Loucy (cell line): Measurements from ENCODE around the gene GAPDH.

Source experiments
- H2AFZ ChIP-seq: fragments of 200-600 bp; sonication (generic); 2 replicates; pipeline ENCODE4 v1.6.0; 2016; ENCODE audit warnings: antibody characterized with exemption, mild to moderate bottlenecking, low read length, moderate library complexity
- H3F3A ChIP-seq: fragments of 200-600 bp; 2 replicates; pipeline ENCODE4 v1.6.0; 2016; ENCODE audit warnings: antibody characterized with exemption, low read depth, mild to moderate bottlenecking
- H3K27me3 ChIP-seq: fragments of 200-600 bp; sonication (generic); 2 replicates; pipeline ENCODE4 v1.6.1; 2014; ENCODE audit warnings: low read length, mild to moderate bottlenecking; ENCODE audit not compliant: insufficient read depth, poor library complexity, severe bottlenecking
- H3K36me3 ChIP-seq: fragments of 200-600 bp; sonication (generic); 2 replicates; pipeline ENCODE4 v1.6.1; 2016; ENCODE audit warnings: low read length; ENCODE audit not compliant: insufficient read depth
- H3K4me1 ChIP-seq: fragments of 200-600 bp; sonication (generic); 2 replicates; pipeline ENCODE4 v1.5.1; 2014; ENCODE audit warnings: low read length, mild to moderate bottlenecking; ENCODE audit not compliant: insufficient read depth, poor library complexity, severe bottlenecking
- H3K4me2 ChIP-seq: fragments of 200-600 bp; sonication (generic); 2 replicates; pipeline ENCODE4 v1.6.0; 2014; ENCODE audit warnings: antibody characterized with exemption, low read length, low read depth, mild to moderate bottlenecking; ENCODE audit not compliant: poor library complexity, severe bottlenecking
- H3K4me3 ChIP-seq: fragments of 200-600 bp; sonication (generic); 2 replicates; pipeline ENCODE4 v1.5.1; 2014; ENCODE audit warnings: low read length, mild to moderate bottlenecking, mixed read lengths; ENCODE audit not compliant: poor library complexity, severe bottlenecking
- H3K79me2 ChIP-seq: fragments of 200-600 bp; sonication (generic); 2 replicates; pipeline ENCODE4 v1.6.1; 2014; ENCODE audit warnings: low read length; ENCODE audit not compliant: insufficient read depth
- H3K9ac ChIP-seq: fragments of 200-600 bp; sonication (generic); 2 replicates; pipeline ENCODE4 v1.6.0; 2014; ENCODE audit warnings: mild to moderate bottlenecking, low read depth, low read length, moderate library complexity; ENCODE audit not compliant: poor library complexity, severe bottlenecking
- H3K9me2 ChIP-seq: fragments of 200-600 bp; sonication (generic); replicated peaks from 2 replicates; pipeline ENCODE4 v1.6.1; 2016; ENCODE audit warnings: low read depth, low read length, mixed read lengths
- H3K9me3 ChIP-seq: fragments of 200-600 bp; sonication (generic); 2 replicates; pipeline ENCODE4 v1.6.1; 2014; ENCODE audit warnings: mild to moderate bottlenecking, antibody characterized with exemption, low read length, low read depth; ENCODE audit not compliant: insufficient read depth
- H4K20me1 ChIP-seq: fragments of 200-600 bp; sonication (generic); 2 replicates; pipeline ENCODE4 v1.6.0; 2014; ENCODE audit warnings: antibody characterized with exemption, low read length, mild to moderate bottlenecking; ENCODE audit not compliant: insufficient read depth, poor library complexity, severe bottlenecking
- CTCF ChIP-seq: fragments of 200-600 bp; sonication (generic); conservative IDR thresholded peaks from 2 replicates; pipeline ENCODE4 v1.5.1; 2014; ENCODE audit warnings: mild to moderate bottlenecking, antibody characterized with exemption, low read length
- EZH2phosphoT487 ChIP-seq: fragments of 200-600 bp; IDR thresholded peaks from 2 replicates; pipeline ENCODE4 v1.6.1; 2018; ENCODE audit warnings: antibody characterized with exemption, mild to moderate bottlenecking, moderate library complexity, borderline replicate concordance

The GAPDH gene

GRCh38 chr12:6573001-6573400 lies 38.7 kb downstream of the GAPDH start:
- H3K27me3 ChIP-seq = no peaks in the 10 kb centered on the region
- no peak for TF ChIP-seq EZH2phosphoT487
- TF ChIP-seq CTCF = no peak
- H3F3A ChIP-seq = peaks cover 16% of the 10 kb centered on the region; the same call in 1 of the 2 replicates

GRCh38 chr12:6574576-6575295 lies 40.4 kb downstream of the GAPDH start:
- TF ChIP-seq CTCF (no peak), EZH2phosphoT487 (no peak)
- Histone ChIP-seq H3K9me2 (no peaks in the 10 kb centered on the region), H3K4me3 (no peak overlapping the region), H3K4me2 (no peak overlapping the region), H3K4me1 (no peaks in the 10 kb centered on the region), H3F3A (peaks cover 10% of the 10 kb centered on the region; the same call in 1 of the 2 replicates), H3K36me3 (peaks cover 96% of the 10 kb centered on the region; the same call in 1 of the 2 replicates), H3K9ac (no peak overlapping the region), H2AFZ (no peak overlapping the region), H3K27me3 (no peaks in the 10 kb centered on the region), H3K79me2 (no peaks in the 10 kb centered on the region), H3K9me3 (no peaks in the 10 kb centered on the region), H4K20me1 (peaks cover 9% of the 10 kb centered on the region)

More at GRCh38 chr12:6573001-6573400, 38.7 kb downstream of the GAPDH start:
- Histone ChIP-seq H3K79me2 (peaks cover 10% of the 10 kb centered on the region; the same call in 1 of the 2 replicates), H3K36me3 (peaks cover 87% of the 10 kb centered on the region; the same call in 1 of the 2 replicates), H3K9me2 (no peaks in the 10 kb centered on the region), H4K20me1 (peaks cover 9% of the 10 kb centered on the region), H3K4me3 (no peak overlapping the region), H3K9me3 (no peaks in the 10 kb centered on the region), H3K9ac (no peak overlapping the region), H3K4me1 (no peaks in the 10 kb centered on the region), H2AFZ (no peak overlapping the region), H3K4me2 (no peak overlapping the region)

- Histone ChIP-seq H3F3A (peaks cover 5% of the 10 kb centered on the region; the same call in 1 of the 2 replicates), H3K4me3 (no peak overlapping the region), H3K9me3 (no peaks in the 10 kb centered on the region), H3K9ac (no peak overlapping the region), H3K4me2 (no peak overlapping the region), H3K36me3 (peaks cover 94% of the 10 kb centered on the region; the same call in 1 of the 2 replicates), H3K4me1 (no peaks in the 10 kb centered on the region), H3K79me2 (no peaks in the 10 kb centered on the region), H3K27me3 (no peaks in the 10 kb centered on the region), H2AFZ (no peak overlapping the region), H3K9me2 (no peaks in the 10 kb centered on the region), H4K20me1 (peaks cover 9% of the 10 kb centered on the region)
- TF ChIP-seq EZH2phosphoT487 (no peak), CTCF (no peak)
These were observed 41.3 kb downstream of the GAPDH start for GRCh38 chr12:6575648-6576047.
